A549 (cell line): Measurements from ENCODE around the gene ZRANB1.

Experiments used
- CEBPB ChIP-seq, 2 experiments: fragments of >200 bp in 1 of 2; sonication (Bioruptor Twin) in 1 of 2; formaldehyde crosslinking in 1 of 2; IDR thresholded peaks; 2 replicates each; pipeline ENCODE4 v1.6.1; 2012 to 2016
- HOXB13 ChIP-seq: fragments of 250-450 bp; sonication (Bioruptor Pico); IDR thresholded peaks from 2 replicates; pipeline ENCODE4 v1.5.0; 2020; ENCODE audit warnings: low read depth, mild to moderate bottlenecking, moderate library complexity
- ZNF302 ChIP-seq: fragments of 250-450 bp; sonication (Bioruptor Pico); IDR thresholded peaks from 2 replicates; pipeline ENCODE4 v1.9.0; 2021; ENCODE audit warnings: inconsistent platforms, mild to moderate bottlenecking, moderate library complexity
- ZSCAN20 ChIP-seq: fragments of 250-450 bp; sonication (Bioruptor Pico); IDR thresholded peaks from 2 replicates; pipeline ENCODE4 v1.8.0; 2022; ENCODE audit warnings: mild to moderate bottlenecking, moderate library complexity
- TF ChIP-seq, protein P1 (sequence below): fragments of >200 bp; sonication (Bioruptor Twin); formaldehyde crosslinking; IDR thresholded peaks from 3 replicates; pipeline ENCODE4 v1.5.1; 2016
- TF ChIP-seq, protein P2 (sequence below): fragments of 200-600 bp; sonication (generic); IDR thresholded peaks from 2 replicates; pipeline ENCODE4 v1.6.1; 2016; ENCODE audit warnings: antibody characterized with exemption, mild to moderate bottlenecking, moderate library complexity

GRCh38 chr10:125018576-125019143 lies 76.7 kb downstream of the ZRANB1 start:
- no peak for TF ChIP-seq HOXB13 (CRISPR knock-in tag)
- TF ChIP-seq, protein P1, sequence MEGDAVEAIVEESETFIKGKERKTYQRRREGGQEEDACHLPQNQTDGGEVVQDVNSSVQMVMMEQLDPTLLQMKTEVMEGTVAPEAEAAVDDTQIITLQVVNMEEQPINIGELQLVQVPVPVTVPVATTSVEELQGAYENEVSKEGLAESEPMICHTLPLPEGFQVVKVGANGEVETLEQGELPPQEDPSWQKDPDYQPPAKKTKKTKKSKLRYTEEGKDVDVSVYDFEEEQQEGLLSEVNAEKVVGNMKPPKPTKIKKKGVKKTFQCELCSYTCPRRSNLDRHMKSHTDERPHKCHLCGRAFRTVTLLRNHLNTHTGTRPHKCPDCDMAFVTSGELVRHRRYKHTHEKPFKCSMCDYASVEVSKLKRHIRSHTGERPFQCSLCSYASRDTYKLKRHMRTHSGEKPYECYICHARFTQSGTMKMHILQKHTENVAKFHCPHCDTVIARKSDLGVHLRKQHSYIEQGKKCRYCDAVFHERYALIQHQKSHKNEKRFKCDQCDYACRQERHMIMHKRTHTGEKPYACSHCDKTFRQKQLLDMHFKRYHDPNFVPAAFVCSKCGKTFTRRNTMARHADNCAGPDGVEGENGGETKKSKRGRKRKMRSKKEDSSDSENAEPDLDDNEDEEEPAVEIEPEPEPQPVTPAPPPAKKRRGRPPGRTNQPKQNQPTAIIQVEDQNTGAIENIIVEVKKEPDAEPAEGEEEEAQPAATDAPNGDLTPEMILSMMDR, result no peak
- TF ChIP-seq ZSCAN20, result no peak
- TF ChIP-seq, protein P2, sequence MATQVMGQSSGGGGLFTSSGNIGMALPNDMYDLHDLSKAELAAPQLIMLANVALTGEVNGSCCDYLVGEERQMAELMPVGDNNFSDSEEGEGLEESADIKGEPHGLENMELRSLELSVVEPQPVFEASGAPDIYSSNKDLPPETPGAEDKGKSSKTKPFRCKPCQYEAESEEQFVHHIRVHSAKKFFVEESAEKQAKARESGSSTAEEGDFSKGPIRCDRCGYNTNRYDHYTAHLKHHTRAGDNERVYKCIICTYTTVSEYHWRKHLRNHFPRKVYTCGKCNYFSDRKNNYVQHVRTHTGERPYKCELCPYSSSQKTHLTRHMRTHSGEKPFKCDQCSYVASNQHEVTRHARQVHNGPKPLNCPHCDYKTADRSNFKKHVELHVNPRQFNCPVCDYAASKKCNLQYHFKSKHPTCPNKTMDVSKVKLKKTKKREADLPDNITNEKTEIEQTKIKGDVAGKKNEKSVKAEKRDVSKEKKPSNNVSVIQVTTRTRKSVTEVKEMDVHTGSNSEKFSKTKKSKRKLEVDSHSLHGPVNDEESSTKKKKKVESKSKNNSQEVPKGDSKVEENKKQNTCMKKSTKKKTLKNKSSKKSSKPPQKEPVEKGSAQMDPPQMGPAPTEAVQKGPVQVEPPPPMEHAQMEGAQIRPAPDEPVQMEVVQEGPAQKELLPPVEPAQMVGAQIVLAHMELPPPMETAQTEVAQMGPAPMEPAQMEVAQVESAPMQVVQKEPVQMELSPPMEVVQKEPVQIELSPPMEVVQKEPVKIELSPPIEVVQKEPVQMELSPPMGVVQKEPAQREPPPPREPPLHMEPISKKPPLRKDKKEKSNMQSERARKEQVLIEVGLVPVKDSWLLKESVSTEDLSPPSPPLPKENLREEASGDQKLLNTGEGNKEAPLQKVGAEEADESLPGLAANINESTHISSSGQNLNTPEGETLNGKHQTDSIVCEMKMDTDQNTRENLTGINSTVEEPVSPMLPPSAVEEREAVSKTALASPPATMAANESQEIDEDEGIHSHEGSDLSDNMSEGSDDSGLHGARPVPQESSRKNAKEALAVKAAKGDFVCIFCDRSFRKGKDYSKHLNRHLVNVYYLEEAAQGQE, result no peak
- no peak for TF ChIP-seq ZNF302 (CRISPR knock-in tag)
- no peak for TF ChIP-seq CEBPB (IDR thresholded peaks at IDR 0.05)
